ENCODE results near the gene ANKS6.

DNA sequence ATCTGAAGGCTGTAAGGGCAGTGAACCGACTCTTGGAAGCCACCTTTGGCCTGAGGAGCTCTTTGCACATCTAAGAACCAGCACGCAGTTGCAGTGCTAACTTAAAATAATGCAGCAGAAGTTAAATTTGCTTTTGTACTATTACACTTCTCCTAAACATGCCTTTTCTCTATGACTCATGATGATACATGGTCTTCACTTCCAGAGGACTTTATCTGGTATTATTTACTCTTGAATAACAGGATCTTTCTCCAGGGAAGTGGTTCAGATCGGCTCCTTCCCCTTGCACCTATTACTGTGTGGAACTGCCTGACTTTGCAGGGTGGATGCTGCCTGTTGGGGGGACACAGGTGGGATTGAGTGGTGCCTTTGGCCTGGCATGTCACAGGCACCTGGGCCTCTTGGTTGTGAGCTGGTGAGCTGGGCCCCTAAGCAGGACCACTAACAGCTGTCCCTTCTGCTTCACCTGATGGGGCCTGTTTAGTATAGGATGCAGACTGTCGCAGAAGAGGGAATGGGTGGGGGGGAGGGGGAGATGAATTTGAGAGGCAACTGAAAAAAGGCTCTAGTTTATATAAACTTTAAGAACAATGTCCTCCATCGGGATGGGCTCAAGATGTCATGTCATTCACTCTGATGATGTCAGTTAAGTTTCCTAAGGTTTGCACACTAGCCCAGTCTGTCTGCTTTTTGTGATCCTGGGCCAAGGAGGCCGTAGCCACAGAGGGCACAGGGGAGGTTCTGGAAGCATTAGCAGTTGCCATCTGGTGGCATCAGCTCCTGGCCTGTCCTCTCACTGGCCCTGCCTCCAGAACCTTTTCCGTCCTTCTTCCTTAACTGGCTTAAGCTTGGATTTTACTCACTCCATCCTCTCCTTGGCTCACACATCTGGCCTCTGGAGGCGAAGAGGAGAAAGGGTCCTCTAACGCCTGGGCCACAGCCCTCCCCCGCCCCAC, 53.8 kb downstream of the ANKS6 start:
- TF ChIP-seq EP300 (IDR thresholded peaks at IDR 0.05), result no peak
- TF ChIP-seq, protein P1, sequence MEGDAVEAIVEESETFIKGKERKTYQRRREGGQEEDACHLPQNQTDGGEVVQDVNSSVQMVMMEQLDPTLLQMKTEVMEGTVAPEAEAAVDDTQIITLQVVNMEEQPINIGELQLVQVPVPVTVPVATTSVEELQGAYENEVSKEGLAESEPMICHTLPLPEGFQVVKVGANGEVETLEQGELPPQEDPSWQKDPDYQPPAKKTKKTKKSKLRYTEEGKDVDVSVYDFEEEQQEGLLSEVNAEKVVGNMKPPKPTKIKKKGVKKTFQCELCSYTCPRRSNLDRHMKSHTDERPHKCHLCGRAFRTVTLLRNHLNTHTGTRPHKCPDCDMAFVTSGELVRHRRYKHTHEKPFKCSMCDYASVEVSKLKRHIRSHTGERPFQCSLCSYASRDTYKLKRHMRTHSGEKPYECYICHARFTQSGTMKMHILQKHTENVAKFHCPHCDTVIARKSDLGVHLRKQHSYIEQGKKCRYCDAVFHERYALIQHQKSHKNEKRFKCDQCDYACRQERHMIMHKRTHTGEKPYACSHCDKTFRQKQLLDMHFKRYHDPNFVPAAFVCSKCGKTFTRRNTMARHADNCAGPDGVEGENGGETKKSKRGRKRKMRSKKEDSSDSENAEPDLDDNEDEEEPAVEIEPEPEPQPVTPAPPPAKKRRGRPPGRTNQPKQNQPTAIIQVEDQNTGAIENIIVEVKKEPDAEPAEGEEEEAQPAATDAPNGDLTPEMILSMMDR (IDR thresholded peaks at IDR 0.05), result no peak
